H1 (cell line): ENCODE results near the gene TPSG1. TPM values are rescaled to one million over a fixed set of nuclear protein-coding genes. Genes with fewer than 3 reads are reported as not detected.

Experiments
- CTCF ChIA-PET: fragments of 300-600 bp; sonication (Branson Sonifier 250); formaldehyde crosslinking; loops from one replicate; lab custom pipeline; 2021; ENCODE audit not compliant: partially characterized antibody; lab: Charles Lee
- POLR2A ChIA-PET: fragments of 300-600 bp; sonication (Branson Sonifier 250); formaldehyde crosslinking; loops from one replicate; lab custom pipeline; 2021; ENCODE audit warnings: inconsistent platforms; ENCODE audit not compliant: partially characterized antibody; lab: Charles Lee
- DNase-seq, 2 experiments: peaks; one replicate each; pipeline versions ENCODE4 v3.0.0 to v3.0.0-alpha.2; 2010 to 2022; ENCODE audit warnings: low spot score in 2 of 2, low read depth in 1 of 2, mixed read lengths in 1 of 2
- FAIRE-seq: peaks from 2 replicates; lab custom pipeline; 2011; peaks lifted over from hg19 to GRCh38; lab: Jason Lieb, UNC
- H2AFZ ChIP-seq: 2 replicates; pipeline ENCODE4 v1.8.1; 2012; ENCODE audit warnings: low read length, inconsistent platforms
- H2AK5ac ChIP-seq: 2 replicates; pipeline ENCODE4 v1.6.1; 2013; ENCODE audit warnings: low read depth, low read length
- H2BK120ac ChIP-seq: replicated peaks from 2 replicates; pipeline ENCODE3; 2013; ENCODE audit warnings: low read depth, low read length, inconsistent platforms
- H2BK12ac ChIP-seq: 2 replicates; pipeline ENCODE4 v1.6.1; 2013; ENCODE audit warnings: low read depth, low read length
- H2BK15ac ChIP-seq: 2 replicates; pipeline ENCODE4 v1.6.1; 2013; ENCODE audit warnings: low read length
- H2BK20ac ChIP-seq: 2 replicates; pipeline ENCODE4 v1.6.1; 2013; ENCODE audit warnings: low read length
- H2BK5ac ChIP-seq: 2 replicates; pipeline ENCODE4 v1.6.1; 2013; ENCODE audit warnings: low read depth, low read length
- H3K14ac ChIP-seq: 2 replicates; pipeline ENCODE4 v1.6.1; 2013; ENCODE audit warnings: inconsistent platforms; ENCODE audit not compliant: insufficient read length
- H3K18ac ChIP-seq: 2 replicates; pipeline ENCODE4 v1.6.1; 2013; ENCODE audit warnings: low read length; ENCODE audit errors: extremely low read depth
- H3K23ac ChIP-seq: 2 replicates; pipeline ENCODE4 v1.6.1; 2013; ENCODE audit warnings: inconsistent platforms; ENCODE audit not compliant: insufficient read length
- H3K23me2 ChIP-seq: 2 replicates; pipeline ENCODE4 v1.6.1; 2013; ENCODE audit warnings: low read depth, low read length
- H3K27ac ChIP-seq: 2 replicates; pipeline ENCODE4 v1.6.1; 2011; ENCODE audit warnings: low read depth, low read length, inconsistent platforms
- H3K27me3 ChIP-seq, 4 experiments: replicated peaks in 1 of 4; 1 replicate in 1 of 4; 2 replicates in 3 of 4; pipeline versions ENCODE4 v1.6.1 to v1.8.1; 2011 to 2013; ENCODE audit warnings: low read length in 3 of 4, mild to moderate bottlenecking in 3 of 4, inconsistent platforms in 2 of 4, mixed read lengths in 2 of 4, moderate library complexity in 1 of 4; ENCODE audit not compliant: control insufficient read depth in 3 of 4, insufficient read depth in 3 of 4; ENCODE audit errors: extremely low read depth in 1 of 4
- H3K36me3 ChIP-seq, 4 experiments: 2 replicates each; pipeline versions ENCODE4 v1.6.1 to v1.8.1; 2011 to 2013; ENCODE audit warnings: mild to moderate bottlenecking in 4 of 4, low read length in 3 of 4, moderate library complexity in 2 of 4, control low read depth in 1 of 4, inconsistent platforms in 1 of 4; ENCODE audit not compliant: insufficient read depth in 4 of 4, control insufficient read depth in 2 of 4
- H3K4ac ChIP-seq: replicated peaks from 2 replicates; pipeline ENCODE3; 2013; ENCODE audit warnings: low read length, low read depth, mixed read lengths, inconsistent platforms; ENCODE audit not compliant: insufficient read length
- H3K4me1 ChIP-seq, 4 experiments: replicated peaks in 1 of 4; 1 replicate in 1 of 4; 2 replicates in 3 of 4; pipeline versions ENCODE4 v1.6.1 to v1.8.1; 2011 to 2013; ENCODE audit warnings: low read length in 3 of 4, inconsistent platforms in 2 of 4, mixed read lengths in 1 of 4; ENCODE audit not compliant: insufficient read depth in 4 of 4, control insufficient read depth in 3 of 4
- H3K4me2 ChIP-seq, 2 experiments: 2 replicates each; pipeline versions ENCODE4 v1.6.1 to v1.8.1; 2011 to 2013; ENCODE audit warnings: low read depth in 2 of 2, low read length in 2 of 2, control low read depth in 1 of 2, inconsistent platforms in 1 of 2, mild to moderate bottlenecking in 1 of 2; ENCODE audit not compliant: insufficient read depth in 1 of 2
- H3K4me3 ChIP-seq, 4 experiments: fragments of 200-600, 300-600 bp in 1 of 4; sonication (generic), shearing (Covaris generic), sonication (Bioruptor Twin) in 1 of 4; 2 replicates each; pipeline versions ENCODE4 v1.5.1 to v1.8.1; 2011 to 2016; ENCODE audit warnings: low read length in 4 of 4, low read depth in 3 of 4, control low read depth in 2 of 4, inconsistent platforms in 2 of 4, mild to moderate bottlenecking in 2 of 4, mixed read lengths in 1 of 4, moderate library complexity in 1 of 4; ENCODE audit not compliant: insufficient read depth in 2 of 4; ENCODE audit errors: extremely low read depth in 1 of 4
- H3K56ac ChIP-seq: replicated peaks from 2 replicates; pipeline ENCODE3; 2013; ENCODE audit warnings: low read depth, mild to moderate bottlenecking, mixed read lengths, low read length, inconsistent platforms; ENCODE audit not compliant: insufficient read length
- H3K79me1 ChIP-seq: 2 replicates; pipeline ENCODE4 v1.6.1; 2013; ENCODE audit warnings: low read depth, low read length, control low read depth
- H3K79me2 ChIP-seq, 2 experiments: 2 replicates each; pipeline versions ENCODE4 v1.6.1 to v1.8.1; 2012 to 2013; ENCODE audit warnings: low read length in 2 of 2, mild to moderate bottlenecking in 2 of 2, inconsistent platforms in 1 of 2; ENCODE audit not compliant: insufficient read depth in 2 of 2, control insufficient read depth in 1 of 2
- H3K9ac ChIP-seq, 4 experiments: replicated peaks in 1 of 4; 1 replicate in 1 of 4; 2 replicates in 3 of 4; pipeline versions ENCODE4 v1.6.1 to v1.8.1; 2011 to 2013; ENCODE audit warnings: low read depth in 3 of 4, low read length in 3 of 4, control low read depth in 2 of 4, mild to moderate bottlenecking in 2 of 4, moderate library complexity in 2 of 4, inconsistent platforms in 1 of 4; ENCODE audit errors: extremely low read depth in 1 of 4
- H3K9me3 ChIP-seq, 2 experiments: 2 replicates each; pipeline versions ENCODE4 v1.6.1 to v1.8.1; 2012 to 2013; ENCODE audit warnings: mild to moderate bottlenecking in 2 of 2, moderate library complexity in 2 of 2, control low read depth in 1 of 2, inconsistent platforms in 1 of 2, low read depth in 1 of 2, low read length in 1 of 2, mixed read lengths in 1 of 2; ENCODE audit not compliant: insufficient read depth in 2 of 2
- H4K20me1 ChIP-seq, 2 experiments: replicated peaks in 1 of 2; 2 replicates each; pipeline versions ENCODE3 to v1.8.1; 2011 to 2013; ENCODE audit warnings: inconsistent platforms in 2 of 2, low read length in 2 of 2, mild to moderate bottlenecking in 1 of 2; ENCODE audit not compliant: insufficient read depth in 2 of 2, control insufficient read depth in 1 of 2
- H4K5ac ChIP-seq: 2 replicates; pipeline ENCODE4 v1.6.1; 2013; ENCODE audit warnings: low read length, low read depth, mixed read lengths, inconsistent platforms; ENCODE audit not compliant: insufficient read length
- H4K8ac ChIP-seq: 2 replicates; pipeline ENCODE4 v1.8.0; 2013; ENCODE audit warnings: mild to moderate bottlenecking, moderate library complexity, low read length, inconsistent platforms; ENCODE audit not compliant: insufficient read depth; ENCODE audit errors: extremely low read depth
- H4K91ac ChIP-seq: replicated peaks from 2 replicates; pipeline ENCODE3; 2013; ENCODE audit warnings: low read length, mixed read lengths, inconsistent platforms; ENCODE audit not compliant: insufficient read length
- EZH2 ChIP-seq: fragments of 200-600 bp; sonication (generic); IDR thresholded peaks from 2 replicates; pipeline ENCODE4 v1.7.1; 2012; ENCODE audit warnings: low read depth, mild to moderate bottlenecking, moderate library complexity, low read length, inconsistent platforms; ENCODE audit not compliant: severe bottlenecking
- FOSL1 ChIP-seq: IDR thresholded peaks from 2 replicates; pipeline ENCODE4 v1.6.1; 2011; ENCODE audit warnings: mild to moderate bottlenecking, low read depth, low read length, moderate library complexity; ENCODE audit not compliant: insufficient read depth
- JUN ChIP-seq: IDR thresholded peaks from 2 replicates; pipeline ENCODE4 v1.6.1; 2011; ENCODE audit warnings: low read depth, mild to moderate bottlenecking, improper control_type of control experiment, low read length
- KDM4A ChIP-seq: IDR thresholded peaks from one replicate; pipeline ENCODE4 v1.7.1; 2012; ENCODE audit warnings: low read depth, mild to moderate bottlenecking, moderate library complexity, low read length, inconsistent platforms; ENCODE audit not compliant: severe bottlenecking
- KDM5A ChIP-seq: fragments of 200-600 bp; IDR thresholded peaks from 2 replicates; pipeline ENCODE4 v1.7.1; 2012; ENCODE audit warnings: mild to moderate bottlenecking, low read length, inconsistent platforms, mixed read lengths
- MAFK ChIP-seq: IDR thresholded peaks from 2 replicates; pipeline ENCODE4 v1.6.1; 2012; ENCODE audit warnings: low read depth, mild to moderate bottlenecking, improper control_type of control experiment, low read length
- POU5F1 ChIP-seq: IDR thresholded peaks from 2 replicates; pipeline ENCODE4 v1.6.1; 2011; ENCODE audit warnings: low read depth, mild to moderate bottlenecking, low read length, moderate library complexity
- RAD21 ChIP-seq, 2 experiments: IDR thresholded peaks in 1 of 2; conservative IDR thresholded peaks in 1 of 2; 2 replicates each; pipeline ENCODE4 v1.6.1; 2011; ENCODE audit warnings: low read depth in 2 of 2, low read length in 2 of 2, improper control_type of control experiment in 1 of 2, inconsistent platforms in 1 of 2, mild to moderate bottlenecking in 1 of 2, moderate library complexity in 1 of 2
- SAP30 ChIP-seq: fragments of 300-600 bp; sonication (generic); IDR thresholded peaks from 2 replicates; pipeline ENCODE4 v1.7.1; 2012; ENCODE audit warnings: low read length, moderate library complexity, mild to moderate bottlenecking, inconsistent platforms; ENCODE audit not compliant: insufficient read depth, insufficient replicate concordance
- TAF7 ChIP-seq: optimal IDR thresholded peaks from 2 replicates; pipeline ENCODE3; 2011; ENCODE audit warnings: low read depth, mild to moderate bottlenecking, inconsistent platforms, low read length, moderate library complexity, borderline replicate concordance
- YY1 ChIP-seq: IDR thresholded peaks from 2 replicates; pipeline ENCODE4 v1.6.1; 2011; ENCODE audit warnings: low read depth, mild to moderate bottlenecking, low read length
- WGBS, 2 experiments: shearing (Covaris generic) in 1 of 2; methylation state at CpG; one replicate each; pipeline versions ENCODE4 v1.1.6 to v1.1.7; 2013 to 2015; ENCODE audit warnings: low lambda C conversion rate in 2 of 2, mixed read lengths in 2 of 2, inconsistent platforms in 1 of 2, low coverage in 1 of 2, missing lambda C conversion rate in 1 of 2; ENCODE audit not compliant: insufficient replicate concordance in 2 of 2, insufficient coverage in 1 of 2, insufficient read length in 1 of 2; ENCODE audit errors: extremely low coverage in 1 of 2, missing lambda C conversion rate in 1 of 2; 5-methylcytosine and 5-hydroxymethylcytosine counted together
- polyA plus RNA-seq, 7 experiments: library from polyadenylated mRNA; depleted of rRNA in 3 of 7; stranded (reverse) in 5 of 7; unstranded in 2 of 7; fragments of >200 nt in 5 of 7; fragments of 200-250 nt in 2 of 7; gene quantifications; 1 replicate in 5 of 7; 2 replicates in 1 of 7; 4 replicates in 1 of 7; pipeline versions ENCODE4 v1.2.1 to v1.2.3, GENCODE V29; 2011 to 2013; ENCODE audit warnings: missing spikeins in 2 of 7, mixed read lengths in 2 of 7
- total RNA-seq: library from RNA; stranded (reverse); fragmentation: NEBNext Ultra II Directional; extraction: Animal tissue kit (Norgen Biotek cat#: 25700); gene quantifications from 2 replicates; pipeline ENCODE4 v1.2.1, GENCODE V29; 2021
- TF ChIP-seq, protein P1 (sequence below): IDR thresholded peaks from 2 replicates; pipeline ENCODE4 v1.6.1; 2011; ENCODE audit warnings: low read depth, mild to moderate bottlenecking, low read length; ENCODE audit not compliant: insufficient read depth

Gene TPSG1
- total and polyA plus RNA-seq, 2 of the 8 experiments (the other 6 are each of a cell fraction or from before 2014, with no cell fraction given), result not detected

GRCh38 chr16:1262846-1263221 lies 37.8 kb upstream of the TPSG1 start:
- WGBS, 2 experiments, result 96% methylated on average over 9 of the region's 9 CpGs; no CpG with 5 or more reads in 1 of the 2 experiments
- TF ChIP-seq YY1, result no peak
- no peak for TF ChIP-seq POU5F1
- no peak for TF ChIP-seq EZH2
- TF ChIP-seq, protein P1, sequence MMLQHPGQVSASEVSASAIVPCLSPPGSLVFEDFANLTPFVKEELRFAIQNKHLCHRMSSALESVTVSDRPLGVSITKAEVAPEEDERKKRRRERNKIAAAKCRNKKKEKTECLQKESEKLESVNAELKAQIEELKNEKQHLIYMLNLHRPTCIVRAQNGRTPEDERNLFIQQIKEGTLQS, result no peak
- no peak for TF ChIP-seq MAFK
- TF ChIP-seq KDM4A, result no peak
- TF ChIP-seq JUN, result no peak
- no peak for TF ChIP-seq FOSL1
- no peak for TF ChIP-seq KDM5A
- no peak for TF ChIP-seq TAF7
- no peak for TF ChIP-seq RAD21 (IDR thresholded peaks at IDR 0.05 in 1 of 2, conservative IDR thresholded peaks at IDR 0.05 in 1 of 2; ENCODE audit: low read depth in 2 of 2, low read length in 2 of 2)
- TF ChIP-seq SAP30, result no peak

More at GRCh38 chr16:1262846-1263221, 37.8 kb upstream of the TPSG1 start:
- Histone ChIP-seq H3K9ac (no peak overlapping the region), H2AFZ (no peak overlapping the region), H4K20me1 (peaks cover 0 to 7% of the 10 kb centered on the region in 2 experiments), H2BK5ac (no peak overlapping the region), H3K36me3 (no peaks in the 10 kb centered on the region; a peak in 1 of 8 replicates), H3K27me3 (peaks cover 0 to 28% (median 15%) of the 10 kb centered on the region in 4 experiments; a peak in 5 of 7 replicates), H3K79me1 (no peaks in the 10 kb centered on the region; the same call in 1 of the 2 replicates), H3K4ac (no peak overlapping the region), H2BK15ac (no peak overlapping the region), H4K5ac (no peak overlapping the region), H3K4me1 (peaks cover 0 to 11% (median 8%) of the 10 kb centered on the region in 4 experiments; a peak in 6 of 7 replicates), H2BK20ac (no peak overlapping the region), H3K4me3 (no peak overlapping the region), H3K27ac (no peak overlapping the region), H4K91ac (no peak overlapping the region), H3K56ac (no peak overlapping the region), H3K9me3 (peaks cover 0 to 2% of the 10 kb centered on the region in 2 experiments; a peak in 2 of 4 replicates), H2BK120ac (no peak overlapping the region), H2BK12ac (no peak overlapping the region), H3K79me2 (no peaks in the 10 kb centered on the region), H3K23me2 (peaks cover 3% of the 10 kb centered on the region; the same call in 1 of the 2 replicates), H4K8ac (peak overlapping the region; percentile 25; the same call in 1 of the 2 replicates), H3K23ac (no peak overlapping the region), H3K4me2 (no peak overlapping the region), H3K18ac (no peak overlapping the region), H3K14ac (no peak overlapping the region), H2AK5ac (no peak overlapping the region)
- FAIRE-seq, result no peak
- CTCF ChIA-PET, result interaction anchor here (0.9 to 1.3 kb wide), 3 partner anchors 11 to 37 kb away, joined by 3 to 4 read pairs (median 3); no protein-coding TSS in a partner anchor
- POLR2A ChIA-PET, result interaction anchor here (0.8 to 1.7 kb wide), 3 partner anchors 27 to 158 kb away, joined by 3 to 5 read pairs (median 3); partner anchors contain the start of gene UQCC4
- DNase-seq, result no peak
